Hypothalamus (tissue), 51 donors: ENCODE measurements around the gene ZNF575.

Experiments used
- DNase-seq, 51 donors: peaks; one replicate each; lab custom pipeline; 2025; lab: John Stamatoyannopoulos, UW

Gene ZNF575

GRCh38 chr19:43564800-43565199 is 31.8 kb downstream of the ZNF575 start:
- DNase-seq: peak in 2 of 51 donors; percentile 6 to 9

- no peak for DNase-seq
Observed at GRCh38 chr19:43569657-43570056, 36.7 kb downstream of the ZNF575 start.

- DNase-seq: no peak
Observed at GRCh38 chr19:43570174-43570791, 37.3 kb downstream of the ZNF575 start.

GRCh38 chr19:43572171-43572588 is 39.2 kb downstream of the ZNF575 start:
- no peak for DNase-seq

- peak in 4 of 51 donors; percentile 4 to 19 (median 12) for DNase-seq
Observed at GRCh38 chr19:43574424-43575155, 41.6 kb downstream of the ZNF575 start.

GRCh38 chr19:43575156-43575950 is 42.4 kb downstream of the ZNF575 start, which contains the start of the genes PINLYP and XRCC1:
Gene PINLYP, plus strand, starts transcription at chr19:43575801. Its CDS starts 1,391 bp downstream, at chr19:43577192.
Gene XRCC1, minus strand, starts transcription at chr19:43575527. Its CDS starts 69 bp downstream, at chr19:43575458.
- DNase-seq: peak; percentile 32 to 98 (median 94)

GRCh38 chr19:43575955-43576878 is 43.2 kb downstream of the ZNF575 start:
- DNase-seq: peak in 4 of 51 donors; percentile 31 to 56 (median 38)

GRCh38 chr19:43578787-43579186 is 45.8 kb downstream of the ZNF575 start:
- no peak for DNase-seq

GRCh38 chr19:43581467-43581866 is 48.5 kb downstream of the ZNF575 start:
- DNase-seq: no peak

- no peak for DNase-seq
Observed at GRCh38 chr19:43582495-43582894, 49.5 kb downstream of the ZNF575 start.

GRCh38 chr19:43584484-43584883 is 51.5 kb downstream of the ZNF575 start:
- DNase-seq: no peak
